Small intestine (tissue), 7 donors: ENCODE data around the gene SLC6A18. TPM values are rescaled to one million over a fixed set of nuclear protein-coding genes. Genes with fewer than 3 reads are reported as not detected.
A peak's percentile ranks its signal among the peaks of the same experiment; 100 is the strongest.

Source experiments
- DNase-seq, 2 donors: peaks; one replicate each; pipeline versions ENCODE4 v3.0.0 to v3.0.0-alpha.2; 2013
- FAIRE-seq: peaks from 2 replicates; lab custom pipeline; 2012; peaks lifted over from hg19 to GRCh38; lab: Jason Lieb, UNC
- H3K27ac ChIP-seq, 3 donors: one replicate each; pipeline ENCODE4 v1.5.1; 2013; ENCODE audit warnings: low read length in 2 of 3, mild to moderate bottlenecking in 2 of 3, control low read depth in 1 of 3, inconsistent platforms in 1 of 3, low read depth in 1 of 3, moderate library complexity in 1 of 3
- H3K27me3 ChIP-seq, 3 donors: one replicate each; pipeline ENCODE4 v1.6.1; 2013; ENCODE audit warnings: low read length in 3 of 3, inconsistent platforms in 1 of 3; ENCODE audit not compliant: control insufficient read depth in 3 of 3, insufficient read depth in 3 of 3
- H3K36me3 ChIP-seq, 3 donors: one replicate each; pipeline ENCODE4 v1.6.1; 2013; ENCODE audit warnings: low read length in 3 of 3, inconsistent platforms in 1 of 3, low read depth in 1 of 3, mild to moderate bottlenecking in 1 of 3, moderate library complexity in 1 of 3; ENCODE audit not compliant: control insufficient read depth in 3 of 3, insufficient read depth in 2 of 3
- H3K4me1 ChIP-seq, 3 donors: one replicate each; pipeline ENCODE4 v1.6.1; 2013; ENCODE audit warnings: low read length in 2 of 3, inconsistent platforms in 1 of 3, low read depth in 1 of 3, mild to moderate bottlenecking in 1 of 3, moderate library complexity in 1 of 3; ENCODE audit not compliant: control insufficient read depth in 3 of 3, insufficient read depth in 2 of 3
- H3K4me3 ChIP-seq, 3 donors: one replicate each; pipeline ENCODE4 v1.5.1; 2013; ENCODE audit warnings: low read length in 3 of 3, control low read depth in 1 of 3, inconsistent platforms in 1 of 3, low read depth in 1 of 3, mild to moderate bottlenecking in 1 of 3, moderate library complexity in 1 of 3
- H3K9me3 ChIP-seq, 2 donors: one replicate each; pipeline ENCODE4 v1.6.1; 2013; ENCODE audit warnings: low read depth in 1 of 2, low read length in 1 of 2; ENCODE audit not compliant: control insufficient read depth in 2 of 2, insufficient read depth in 1 of 2
- WGBS, 3 donors: extraction: QIAGEN DNeasy Blood & Tissue Kit; methylation state at CpG; one replicate each; pipeline ENCODE4 v1.1.7; 2013; 5-methylcytosine and 5-hydroxymethylcytosine counted together
- polyA plus RNA-seq, 4 donors: library from polyadenylated mRNA; stranded (reverse) in 3 of 4; unstranded in 1 of 4; fragments of 200-250 nt in 3 of 4; fragments of 120-200 nt in 1 of 4; gene quantifications; one replicate each; pipeline versions ENCODE4 v1.2.1 to v1.2.3, GENCODE V29; 2013
- donor health status: healthy with polysubstance abuse.
- donor health status: control.
- donor health status: control.
- donor health status: Bipolar disorder and iron deficiency.
- donor health status: healthy.

SLC6A18 gene
- polyA plus RNA-seq, 4 donors, result 0.04 TPM; not detected in 2

- H3K27me3 ChIP-seq, result no peaks in the 10 kb centered on the region
Observed at GRCh38 chr5:1203311-1203967, 21.7 kb upstream of the SLC6A18 start.

GRCh38 chr5:1203968-1204692, 21.1 kb upstream of the SLC6A18 start:
- no peak for DNase-seq
- no peaks in the 10 kb centered on the region for H3K27me3 ChIP-seq
- peaks cover 3 to 73% (median 9%) of the 10 kb centered on the region in 3 donors for H3K36me3 ChIP-seq
- FAIRE-seq, result no peak
- peak overlapping the region in 2 of 3 donors; percentile 56 to 96 for H3K27ac ChIP-seq
- H3K4me1 ChIP-seq, result peaks cover 0 to 75% (median 2%) of the 10 kb centered on the region in 3 donors
- 46 to 70% (median 62%) methylated on average over 18 to 25 of the region's 25 CpGs for WGBS, 3 donors
- peaks cover 0 to 10% of the 10 kb centered on the region in 2 donors for H3K9me3 ChIP-seq
- H3K4me3 ChIP-seq, result peak overlapping the region in 2 of 3 donors; percentile 79 to 84

More at GRCh38 chr5:1203311-1203967, 21.7 kb upstream of the SLC6A18 start:
- no peak for FAIRE-seq
- peaks cover 0 to 10% of the 10 kb centered on the region in 2 donors for H3K9me3 ChIP-seq
- peak overlapping the region in 2 of 3 donors; percentile 79 to 84 for H3K4me3 ChIP-seq
- WGBS, 3 donors, result 56 to 85% (median 75%) methylated on average over 23 to 24 of the region's 24 CpGs
- H3K4me1 ChIP-seq, result peaks cover 0 to 75% (median 2%) of the 10 kb centered on the region in 3 donors
- no peak for DNase-seq
- H3K36me3 ChIP-seq, result peaks cover 3 to 66% (median 9%) of the 10 kb centered on the region in 3 donors
- H3K27ac ChIP-seq, result peak overlapping the region in 2 of 3 donors; percentile 56 to 96

- Histone ChIP-seq H3K27ac (peak overlapping the region in 2 of 3 donors; percentile 21 to 96), H3K27me3 (no peaks in the 10 kb centered on the region), H3K9me3 (peaks cover 0 to 10% of the 10 kb centered on the region in 2 donors), H3K4me1 (peaks cover 0 to 76% (median 2%) of the 10 kb centered on the region in 3 donors), H3K4me3 (peak overlapping the region in 2 of 3 donors; percentile 79 to 84), H3K36me3 (peaks cover 3 to 78% (median 10%) of the 10 kb centered on the region in 3 donors)
- 11 to 24% (median 23%) methylated on average over 18 of the region's 18 CpGs for WGBS, 3 donors
- FAIRE-seq (no peak), DNase-seq (peak; percentile 65 to 84)
Observed at GRCh38 chr5:1204693-1205242, 20.4 kb upstream of the SLC6A18 start.

GRCh38 chr5:1205255-1206180, 19.7 kb upstream of the SLC6A18 start:
- DNase-seq, result no peak
- H3K4me3 ChIP-seq, result peak overlapping the region in 2 of 3 donors; percentile 79 to 84
- peaks cover 0 to 10% of the 10 kb centered on the region in 2 donors for H3K9me3 ChIP-seq
- WGBS, 3 donors, result 61 to 65% (median 63%) methylated on average over 11 of the region's 11 CpGs
- H3K27me3 ChIP-seq, result no peaks in the 10 kb centered on the region
- peaks cover 0 to 78% (median 2%) of the 10 kb centered on the region in 3 donors for H3K4me1 ChIP-seq
- H3K36me3 ChIP-seq, result peaks cover 3 to 85% (median 10%) of the 10 kb centered on the region in 3 donors
- peak overlapping the region in 2 of 3 donors; percentile 21 to 96 for H3K27ac ChIP-seq
- no peak for FAIRE-seq

GRCh38 chr5:1206521-1207412, 18.4 kb upstream of the SLC6A18 start:
- DNase-seq, result no peak
- Histone ChIP-seq H3K4me3 (peak overlapping the region in 1 of 3 donors; percentile 23), H3K4me1 (peaks cover 0 to 72% (median 2%) of the 10 kb centered on the region in 3 donors), H3K27ac (no peak overlapping the region), H3K36me3 (peaks cover 3 to 96% (median 10%) of the 10 kb centered on the region in 3 donors), H3K27me3 (no peaks in the 10 kb centered on the region), H3K9me3 (peaks cover 0 to 10% of the 10 kb centered on the region in 2 donors)
- 79 to 86% (median 79%) methylated on average over 43 to 49 of the region's 49 CpGs for WGBS, 3 donors
- no peak for FAIRE-seq

GRCh38 chr5:1207555-1207954, 17.6 kb upstream of the SLC6A18 start:
- H3K4me3 ChIP-seq, result no peak overlapping the region
- H3K36me3 ChIP-seq, result peaks cover 3 to 96% (median 10%) of the 10 kb centered on the region in 3 donors
- H3K27ac ChIP-seq, result peak overlapping the region in 1 of 3 donors; percentile 11
- H3K9me3 ChIP-seq, result peaks cover 0 to 5% of the 10 kb centered on the region in 2 donors
- FAIRE-seq (no peak), DNase-seq (no peak)
- peaks cover 0 to 68% (median 2%) of the 10 kb centered on the region in 3 donors for H3K4me1 ChIP-seq
- H3K27me3 ChIP-seq, result no peaks in the 10 kb centered on the region
- WGBS, 3 donors, result 72 to 78% (median 74%) methylated on average over 6 of the region's 6 CpGs

- Histone ChIP-seq H3K27ac (peak overlapping the region in 2 of 3 donors; percentile 63 to 66), H3K36me3 (peaks cover 3 to 93% (median 8%) of the 10 kb centered on the region in 3 donors), H3K4me1 (peaks cover 0 to 68% (median 2%) of the 10 kb centered on the region in 3 donors), H3K9me3 (no peaks in the 10 kb centered on the region), H3K27me3 (no peaks in the 10 kb centered on the region), H3K4me3 (peak overlapping the region in 1 of 3 donors; percentile 2)
- 47 to 66% (median 52%) methylated on average over 17 of the region's 17 CpGs for WGBS, 3 donors
- DNase-seq (no peak), FAIRE-seq (no peak)
Observed at GRCh38 chr5:1208221-1208742, 16.9 kb upstream of the SLC6A18 start.
